ENCODE measurements around the gene PPP2CA. TPM values are rescaled to one million over a fixed set of nuclear protein-coding genes. Genes with fewer than 3 reads are reported as not detected.
"Not testable (repeated sequence)": the region's sequence is repeated elsewhere in the genome, so short reads cannot be mapped to it uniquely, and the experiment has no call there.

PPP2CA gene
- total and polyA plus RNA-seq, 9 donors, result 55.3 to 147 (median 123) TPM

DNA sequence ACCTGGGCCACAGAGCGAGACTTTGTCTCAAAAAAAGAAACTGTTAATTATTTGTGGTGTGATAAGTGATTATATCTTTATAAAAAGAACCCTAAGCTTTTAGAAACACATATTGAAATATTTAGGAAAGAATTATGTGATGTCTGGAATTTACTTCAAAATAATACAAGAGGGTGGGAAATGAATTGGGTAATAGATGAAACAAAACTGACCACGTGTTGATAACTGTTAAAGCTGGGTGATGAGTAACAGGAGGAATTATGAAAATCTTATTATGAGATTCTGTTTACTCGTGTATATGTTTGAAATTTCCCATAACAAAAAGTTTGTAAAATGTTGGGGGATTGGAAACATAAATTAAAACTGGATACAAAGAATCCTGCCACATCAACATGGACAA, 33.0 kb upstream of the PPP2CA start:
- Histone ChIP-seq H3K27ac (ENCODE audit: low read length) (no peak overlapping the region), H3K36me3 (ENCODE audit: control insufficient read depth, insufficient read depth, low read length) (no peaks in the 10 kb centered on the region), H3K4me3 (ENCODE audit: low read length) (no peak overlapping the region), H3K4me1 (ENCODE audit: control insufficient read depth, insufficient read depth, low read length) (no peaks in the 10 kb centered on the region), H3K27me3 (ENCODE audit: control insufficient read depth, insufficient read depth, low read length) (no peaks in the 10 kb centered on the region), H3K9me3 (replicated peaks; ENCODE audit: control insufficient read depth, low read depth, low read length) (peaks cover 3% of the 10 kb centered on the region)
- no peak for DNase-seq
- WGBS (ENCODE audit: insufficient coverage), result no CpG with 5 or more reads among the region's 3 CpGs

DNA sequence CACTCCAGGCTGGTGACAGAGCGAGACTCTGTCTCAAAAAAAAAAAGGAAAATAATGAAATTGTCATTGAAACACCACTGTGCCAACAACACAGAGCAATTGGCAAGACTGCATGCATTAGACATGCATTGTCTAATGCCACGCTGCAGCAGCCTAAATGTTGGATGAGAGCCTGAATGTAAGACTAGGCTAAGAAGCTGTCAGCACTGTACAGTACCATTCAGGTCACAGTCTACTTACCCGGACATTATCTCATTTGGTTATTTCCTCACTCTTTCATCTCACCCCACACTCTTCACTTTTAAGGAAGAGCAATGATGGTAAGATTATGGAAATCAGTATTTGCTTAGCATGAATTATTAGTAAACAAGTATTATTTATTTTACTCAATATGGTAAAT, 31.3 kb upstream of the PPP2CA start:
- Histone ChIP-seq H3K36me3 (ENCODE audit: control insufficient read depth, insufficient read depth, low read length) (no peaks in the 10 kb centered on the region), H3K9me3 (replicated peaks; ENCODE audit: control insufficient read depth, low read depth, low read length) (no peaks in the 10 kb centered on the region), H3K4me1 (ENCODE audit: control insufficient read depth, insufficient read depth, low read length) (no peaks in the 10 kb centered on the region), H3K27ac (ENCODE audit: low read length) (no peak overlapping the region), H3K27me3 (ENCODE audit: control insufficient read depth, insufficient read depth, low read length) (no peaks in the 10 kb centered on the region), H3K4me3 (ENCODE audit: low read length) (no peak overlapping the region)
- no peak for DNase-seq
- 76% methylated on average over 2 of the region's 3 CpGs for WGBS (ENCODE audit: insufficient coverage)

DNA sequence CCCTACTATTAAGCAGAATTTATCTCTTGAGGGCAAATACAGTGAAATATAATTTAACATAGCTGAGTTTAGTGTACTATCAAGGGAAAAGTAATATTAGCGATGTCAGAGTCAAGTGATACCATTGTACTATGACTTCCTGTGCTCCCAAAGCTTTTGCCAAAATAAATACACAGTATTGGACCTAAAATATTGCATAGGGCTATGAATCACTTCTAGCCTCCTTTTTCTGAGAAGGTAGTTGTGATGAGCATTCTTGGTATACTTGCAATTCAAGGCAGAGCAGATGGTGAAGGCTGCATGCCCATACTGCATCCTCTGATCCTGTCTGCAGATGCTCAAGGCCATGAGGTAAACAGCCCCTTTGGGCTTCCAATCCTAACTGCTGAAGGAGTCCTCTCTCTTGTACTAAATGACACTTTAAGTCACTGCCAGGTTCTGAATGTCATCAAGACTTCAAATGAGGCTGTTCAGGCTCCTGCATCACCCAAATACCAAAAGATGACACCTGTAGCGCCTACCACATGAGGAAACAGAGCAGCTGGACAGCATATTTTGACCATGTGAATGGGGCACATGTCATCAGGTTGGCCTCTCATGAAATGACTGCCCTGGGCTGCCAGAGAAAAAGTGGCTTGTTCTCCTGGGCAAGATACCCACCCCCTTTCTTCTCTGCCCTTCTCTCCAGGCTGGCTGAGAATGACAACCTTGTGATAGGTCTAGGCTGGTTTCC, 29.7 kb upstream of the PPP2CA start:
- Histone ChIP-seq H3K27me3 (ENCODE audit: control insufficient read depth, insufficient read depth, low read length) (no peaks in the 10 kb centered on the region), H3K36me3 (ENCODE audit: control insufficient read depth, insufficient read depth, low read length) (no peaks in the 10 kb centered on the region), H3K4me1 (ENCODE audit: control insufficient read depth, insufficient read depth, low read length) (no peaks in the 10 kb centered on the region), H3K4me3 (ENCODE audit: low read length) (no peak overlapping the region), H3K27ac (ENCODE audit: low read length) (no peak overlapping the region), H3K9me3 (replicated peaks; ENCODE audit: control insufficient read depth, low read depth, low read length) (no peaks in the 10 kb centered on the region)
- WGBS (ENCODE audit: insufficient coverage), result 100% methylated on average over 1 of the region's 2 CpGs
- no peak for DNase-seq

GRCh38 chr5:134253368-134254153, 27.7 kb upstream of the PPP2CA start:
- H3K9me3 ChIP-seq (replicated peaks; ENCODE audit: control insufficient read depth, low read depth, low read length); H3K27me3 ChIP-seq (ENCODE audit: control insufficient read depth, insufficient read depth, low read length); H3K36me3 ChIP-seq (ENCODE audit: control insufficient read depth, insufficient read depth, low read length); DNase-seq; H3K27ac ChIP-seq (ENCODE audit: low read length); H3K4me1 ChIP-seq (ENCODE audit: control insufficient read depth, insufficient read depth, low read length); H3K4me3 ChIP-seq (ENCODE audit: low read length): not testable (repeated sequence)
- 92% methylated on average over 6 of the region's 8 CpGs for WGBS (ENCODE audit: insufficient coverage)

GRCh38 chr5:134252671-134253070, 26.8 kb upstream of the PPP2CA start:
- no peak overlapping the region for H3K27ac ChIP-seq (ENCODE audit: low read length)
- DNase-seq, result no peak

DNA sequence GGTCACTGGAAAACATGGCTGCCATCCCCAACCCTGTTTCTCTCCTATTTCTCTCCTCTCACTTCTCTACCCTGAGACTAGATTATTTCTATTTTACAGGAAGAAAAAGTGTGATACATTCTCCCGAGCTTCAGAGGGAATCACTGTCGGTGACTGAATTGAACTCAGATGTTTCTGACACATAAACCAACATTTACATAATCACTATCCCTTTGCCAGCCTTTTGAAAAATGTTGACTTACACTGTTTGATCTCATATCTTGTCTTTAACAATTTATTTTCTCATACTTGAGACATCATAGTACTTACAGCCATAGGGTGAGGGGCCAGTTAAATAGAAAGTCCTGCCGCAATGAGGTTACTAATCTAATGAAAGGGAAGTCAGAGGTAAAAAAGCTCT, 25.1 kb upstream of the PPP2CA start:
- H3K4me1 ChIP-seq (ENCODE audit: control insufficient read depth, insufficient read depth, low read length), result no peaks in the 10 kb centered on the region
- DNase-seq, result no peak
- H3K4me3 ChIP-seq (ENCODE audit: low read length), result no peak overlapping the region
- no peaks in the 10 kb centered on the region for H3K9me3 ChIP-seq (replicated peaks; ENCODE audit: control insufficient read depth, low read depth, low read length)
- no peaks in the 10 kb centered on the region for H3K36me3 ChIP-seq (ENCODE audit: control insufficient read depth, insufficient read depth, low read length)
- no peaks in the 10 kb centered on the region for H3K27me3 ChIP-seq (ENCODE audit: control insufficient read depth, insufficient read depth, low read length)
- 50% methylated on average over 1 of the region's 3 CpGs for WGBS (ENCODE audit: insufficient coverage)
- H3K27ac ChIP-seq (ENCODE audit: low read length), result no peak overlapping the region

More at GRCh38 chr5:134252671-134253070, 26.8 kb upstream of the PPP2CA start:
- Histone ChIP-seq H3K9me3 (replicated peaks; ENCODE audit: control insufficient read depth, low read depth, low read length) (no peaks in the 10 kb centered on the region), H3K4me1 (ENCODE audit: control insufficient read depth, insufficient read depth, low read length) (no peaks in the 10 kb centered on the region), H3K27me3 (ENCODE audit: control insufficient read depth, insufficient read depth, low read length) (no peaks in the 10 kb centered on the region), H3K4me3 (ENCODE audit: low read length) (no peak overlapping the region), H3K36me3 (ENCODE audit: control insufficient read depth, insufficient read depth, low read length) (no peaks in the 10 kb centered on the region)
- WGBS (ENCODE audit: insufficient coverage), result 27% methylated on average over 3 of the region's 5 CpGs

GRCh38 chr5:134249469-134250379, 23.9 kb upstream of the PPP2CA start:
- Histone ChIP-seq H3K36me3 (ENCODE audit: control insufficient read depth, insufficient read depth, low read length) (no peaks in the 10 kb centered on the region), H3K9me3 (replicated peaks; ENCODE audit: control insufficient read depth, low read depth, low read length) (no peaks in the 10 kb centered on the region), H3K27ac (ENCODE audit: low read length) (no peak overlapping the region), H3K4me1 (ENCODE audit: control insufficient read depth, insufficient read depth, low read length) (peaks cover 9% of the 10 kb centered on the region), H3K4me3 (ENCODE audit: low read length) (no peak overlapping the region), H3K27me3 (ENCODE audit: control insufficient read depth, insufficient read depth, low read length) (no peaks in the 10 kb centered on the region)
- DNase-seq, result peak; percentile 68
- 87% methylated on average over 6 of the region's 15 CpGs for WGBS (ENCODE audit: insufficient coverage)

GRCh38 chr5:134248256-134248655, 22.4 kb upstream of the PPP2CA start:
- no peak overlapping the region for H3K27ac ChIP-seq (ENCODE audit: low read length)
- 100% methylated on average over 1 of the region's 3 CpGs for WGBS (ENCODE audit: insufficient coverage)
- DNase-seq, result no peak
- no peaks in the 10 kb centered on the region for H3K36me3 ChIP-seq (ENCODE audit: control insufficient read depth, insufficient read depth, low read length)
- no peaks in the 10 kb centered on the region for H3K9me3 ChIP-seq (replicated peaks; ENCODE audit: control insufficient read depth, low read depth, low read length)
- H3K4me3 ChIP-seq (ENCODE audit: low read length), result no peak overlapping the region
- no peaks in the 10 kb centered on the region for H3K27me3 ChIP-seq (ENCODE audit: control insufficient read depth, insufficient read depth, low read length)
- H3K4me1 ChIP-seq (ENCODE audit: control insufficient read depth, insufficient read depth, low read length), result peaks cover 12% of the 10 kb centered on the region

DNA sequence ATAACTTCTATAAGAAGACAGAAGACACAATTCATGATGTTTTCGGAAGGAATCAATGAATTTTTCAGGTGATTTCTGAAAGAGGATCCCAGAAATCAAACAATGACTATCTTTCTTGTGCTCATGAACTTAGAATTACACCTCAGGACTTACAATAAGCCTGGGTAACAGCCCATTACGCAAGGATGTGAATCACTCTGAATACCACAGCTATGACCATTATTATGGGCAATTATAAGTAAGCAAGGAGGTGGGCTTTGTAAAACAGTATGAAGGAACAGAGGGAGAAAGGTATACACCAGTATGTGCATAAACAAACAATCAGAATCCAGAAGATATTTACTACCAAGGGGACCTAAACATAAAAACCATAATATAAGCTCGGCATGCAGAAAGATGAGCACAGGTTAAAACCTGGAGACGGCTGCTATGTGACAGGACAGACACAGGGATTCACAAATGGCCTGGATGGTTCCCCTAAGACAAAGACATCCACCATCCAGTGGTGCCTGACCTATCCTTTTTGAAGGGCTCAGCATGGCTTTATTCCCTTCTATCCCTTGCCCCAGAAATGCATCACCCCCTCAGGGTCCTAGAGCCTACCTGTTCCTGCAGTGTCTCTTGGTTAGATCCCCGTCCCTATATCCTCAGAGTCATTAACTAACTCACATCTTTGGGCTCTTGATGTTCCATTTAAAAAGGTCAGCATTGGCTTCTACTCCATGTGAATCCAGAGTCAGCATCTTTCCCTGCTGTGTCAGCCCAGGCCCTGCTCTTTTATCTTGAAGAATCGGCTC, 21.8 kb upstream of the PPP2CA start:
- WGBS (ENCODE audit: insufficient coverage), result 9% methylated on average over 1 of the region's 6 CpGs
- no peak overlapping the region for H3K4me3 ChIP-seq (ENCODE audit: low read length)
- H3K27ac ChIP-seq (ENCODE audit: low read length), result no peak overlapping the region
- peaks cover 12% of the 10 kb centered on the region for H3K4me1 ChIP-seq (ENCODE audit: control insufficient read depth, insufficient read depth, low read length)
- no peaks in the 10 kb centered on the region for H3K9me3 ChIP-seq (replicated peaks; ENCODE audit: control insufficient read depth, low read depth, low read length)
- no peaks in the 10 kb centered on the region for H3K27me3 ChIP-seq (ENCODE audit: control insufficient read depth, insufficient read depth, low read length)
- DNase-seq, result no peak
- no peaks in the 10 kb centered on the region for H3K36me3 ChIP-seq (ENCODE audit: control insufficient read depth, insufficient read depth, low read length)

Data from muscle of leg (tissue), 11 donors.